Measurements from ENCODE around the gene ADAM17.
A peak's percentile ranks its signal among the peaks of the same experiment; 100 is the strongest.
"Not testable (repeated sequence)": the region's sequence is repeated elsewhere in the genome, so short reads cannot be mapped to it uniquely, and the experiment has no call there.

Gene ADAM17

DNA sequence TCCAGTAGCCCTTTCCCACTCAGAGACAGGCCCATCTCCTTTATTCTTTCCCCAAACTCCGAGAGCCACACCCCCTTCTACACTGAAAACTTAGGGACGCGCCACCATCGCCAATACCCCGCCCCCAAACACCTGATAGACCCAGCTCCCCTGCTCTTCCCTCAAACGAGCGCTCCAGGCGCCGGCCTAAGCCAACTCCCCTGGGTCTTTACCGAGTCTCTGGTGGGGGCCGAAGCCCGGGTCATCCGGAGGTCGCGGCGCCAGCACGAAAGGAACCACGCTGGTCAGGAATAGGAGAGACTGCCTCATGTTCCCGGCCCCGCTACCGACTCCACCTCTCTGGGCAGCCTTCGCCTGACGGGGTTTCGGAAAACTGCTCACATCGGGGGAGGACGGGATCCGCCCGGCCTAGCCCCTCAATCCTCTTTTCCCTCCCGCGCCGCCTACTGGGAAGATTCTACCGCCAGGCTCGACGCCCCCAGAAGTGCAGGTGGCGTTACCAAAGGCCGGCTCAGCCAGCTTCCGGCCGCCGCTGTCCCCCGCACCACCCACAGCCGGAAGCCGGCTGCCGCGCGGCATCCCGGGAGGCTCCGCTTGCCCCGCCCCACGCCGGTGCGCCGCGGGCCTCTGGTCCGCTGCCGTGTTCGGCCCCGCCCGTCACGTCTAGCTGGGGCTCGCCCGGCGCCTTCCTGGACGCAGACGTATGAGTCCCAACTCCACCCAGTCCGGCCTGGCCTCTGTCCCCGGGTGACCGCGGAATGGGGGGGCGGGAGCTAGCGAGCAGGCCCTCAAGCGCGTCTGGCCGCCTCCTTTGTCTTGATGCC is at the start of gene ADAM17:
Gene ADAM17, minus strand, starts transcription at position 534 of the 824 bp plus-strand sequence. Its CDS starts 225 bp downstream, at position 309.
- peak; percentile 54 for DNase-seq

DNA sequence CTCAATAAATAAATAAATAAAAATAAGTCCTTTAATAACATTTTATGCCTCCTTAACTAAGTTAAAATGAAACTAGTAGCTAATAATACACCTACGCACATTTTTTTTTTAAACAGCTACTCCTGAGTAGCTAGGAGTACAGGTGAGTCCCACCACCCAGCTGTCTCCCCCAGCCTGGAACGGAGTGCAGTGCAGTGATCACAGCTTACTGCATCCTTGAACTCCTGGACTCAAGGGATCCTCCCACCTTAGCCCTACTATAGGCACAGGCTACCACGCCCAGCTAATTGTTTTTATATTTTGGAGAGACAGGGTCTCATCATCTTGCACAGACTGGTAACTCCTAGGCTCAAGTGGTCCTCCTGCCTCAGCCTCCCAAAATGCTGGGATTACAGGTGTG is 46.8 kb upstream of the ADAM17 start:
- no peak for DNase-seq

DNA sequence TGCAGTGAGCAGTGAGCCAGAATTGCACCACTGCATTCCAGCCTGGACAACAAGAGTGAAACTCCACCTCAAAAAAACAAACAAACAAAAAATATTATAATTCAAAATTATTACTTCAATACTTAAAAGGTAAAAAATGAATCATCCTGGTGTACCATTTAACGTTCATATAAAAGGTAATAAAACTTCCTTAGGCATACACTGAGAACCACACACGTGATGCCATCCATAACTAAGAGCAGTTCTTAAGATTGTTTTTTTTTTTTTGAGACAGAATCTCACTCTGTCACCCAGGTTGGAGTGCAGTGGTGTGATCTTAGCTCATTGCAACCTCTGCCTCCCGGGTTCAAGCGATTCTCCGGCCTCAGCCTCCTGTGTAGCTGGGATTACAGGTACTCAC is 45.8 kb upstream of the ADAM17 start:
- DNase-seq: no peak

- DNase-seq: no peak
These were observed 43.8 kb upstream of the ADAM17 start for GRCh38 chr2:9599430-9599829.

- DNase-seq: no peak
These were observed 41.1 kb upstream of the ADAM17 start for GRCh38 chr2:9596621-9597311.

- DNase-seq: no peak
These were observed 40.1 kb upstream of the ADAM17 start for GRCh38 chr2:9595746-9596145.

DNA sequence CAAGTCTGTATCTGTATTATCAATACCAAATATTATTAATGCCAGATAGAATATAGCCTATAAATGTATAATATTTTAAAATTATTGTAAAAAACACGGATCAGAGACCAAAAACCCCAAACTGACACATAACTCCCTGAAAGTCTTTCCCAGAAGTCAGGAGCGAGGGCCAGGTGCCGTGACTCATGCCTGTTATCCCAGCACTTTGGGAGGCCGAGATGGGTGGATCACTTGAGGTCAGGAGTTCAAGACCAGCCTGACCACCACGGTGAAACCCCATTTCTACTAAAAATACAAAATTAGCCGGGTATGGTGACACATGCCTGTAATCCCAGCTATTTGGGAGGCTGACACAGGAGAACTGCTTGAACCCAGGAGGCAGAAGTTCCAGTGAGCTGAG is 39.6 kb upstream of the ADAM17 start:
- DNase-seq: not testable (repeated sequence)

GRCh38 chr2:9594366-9595054 is 38.9 kb upstream of the ADAM17 start:
- DNase-seq: no peak

DNA sequence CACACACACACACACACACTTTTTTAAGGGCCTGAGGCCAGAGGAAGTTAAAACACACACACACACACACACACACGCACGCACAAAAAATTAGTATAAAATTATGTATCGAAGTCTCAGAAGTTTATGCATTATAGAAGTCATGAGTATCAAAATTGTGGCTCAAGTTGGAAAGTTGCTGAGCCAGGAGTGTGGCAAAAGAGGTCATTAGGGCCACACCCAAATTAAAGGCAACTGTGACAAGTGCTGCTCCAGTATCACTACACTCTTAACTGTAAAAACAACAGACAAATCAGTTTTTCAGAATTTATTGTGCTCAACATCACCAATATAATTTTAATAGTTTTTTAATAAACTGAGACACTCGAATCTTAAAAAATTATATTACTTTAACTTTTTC is 38.3 kb upstream of the ADAM17 start:
- DNase-seq: no peak

- no peak for DNase-seq
These were observed 37.1 kb upstream of the ADAM17 start for GRCh38 chr2:9592699-9593098.

DNA sequence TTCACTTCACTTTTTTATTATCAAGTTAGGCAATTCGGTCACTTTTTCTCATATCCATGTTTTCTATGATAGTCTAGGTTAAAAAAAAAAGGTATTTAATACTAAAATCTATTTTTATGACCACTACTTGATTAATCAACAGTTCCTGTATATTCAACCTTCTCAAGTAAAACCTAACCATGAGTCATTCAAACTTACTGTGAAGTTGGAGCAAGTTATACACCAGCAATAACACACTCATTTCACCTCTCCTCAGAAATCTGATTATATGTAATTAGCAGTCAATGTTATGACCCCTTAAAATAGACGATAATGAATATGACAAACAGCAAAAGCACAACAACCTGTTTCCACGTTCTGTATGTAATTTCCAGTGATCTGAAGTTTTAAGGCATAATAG is 35.0 kb upstream of the ADAM17 start:
- DNase-seq: no peak

- no peak for DNase-seq
These were observed 30.8 kb upstream of the ADAM17 start for GRCh38 chr2:9586465-9586864.

DNA sequence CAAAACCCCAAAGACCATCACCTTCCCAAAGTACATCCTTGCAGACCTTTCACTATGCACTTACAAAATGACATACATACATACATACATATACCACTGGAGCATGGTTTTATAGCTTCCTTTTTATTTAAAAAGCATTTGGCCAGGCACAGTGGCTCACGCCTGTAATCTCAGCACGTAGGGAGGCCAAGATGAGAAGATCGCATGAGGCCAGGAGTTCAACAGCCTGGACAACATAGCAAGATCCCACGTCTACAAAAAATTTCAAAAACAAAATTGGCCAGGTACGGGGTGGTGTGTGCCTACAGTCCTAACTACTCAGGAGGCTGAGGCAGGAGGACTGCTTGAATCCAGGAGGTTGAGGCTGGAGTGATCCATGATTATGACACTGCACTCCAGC is 29.9 kb upstream of the ADAM17 start:
- DNase-seq: no peak

DNA sequence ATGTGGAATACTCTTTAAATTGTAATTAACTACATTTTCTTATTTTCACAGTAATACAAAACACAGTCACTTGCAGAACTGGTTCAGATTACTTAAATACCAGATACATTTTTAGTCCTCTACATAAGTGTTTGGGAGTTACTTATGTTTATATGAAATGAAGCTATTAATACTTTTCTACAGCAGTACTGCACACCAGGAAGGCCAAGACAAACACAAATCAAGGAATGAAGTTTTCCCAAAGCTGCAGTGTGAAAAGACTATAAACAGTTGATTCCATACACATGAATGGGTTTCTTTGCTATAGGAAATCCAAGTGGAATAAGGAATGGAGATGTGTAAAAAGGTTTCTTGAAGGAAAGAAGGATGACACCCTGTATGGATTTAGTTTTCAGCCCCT is 29.3 kb upstream of the ADAM17 start:
- not testable (repeated sequence) for DNase-seq

DNA sequence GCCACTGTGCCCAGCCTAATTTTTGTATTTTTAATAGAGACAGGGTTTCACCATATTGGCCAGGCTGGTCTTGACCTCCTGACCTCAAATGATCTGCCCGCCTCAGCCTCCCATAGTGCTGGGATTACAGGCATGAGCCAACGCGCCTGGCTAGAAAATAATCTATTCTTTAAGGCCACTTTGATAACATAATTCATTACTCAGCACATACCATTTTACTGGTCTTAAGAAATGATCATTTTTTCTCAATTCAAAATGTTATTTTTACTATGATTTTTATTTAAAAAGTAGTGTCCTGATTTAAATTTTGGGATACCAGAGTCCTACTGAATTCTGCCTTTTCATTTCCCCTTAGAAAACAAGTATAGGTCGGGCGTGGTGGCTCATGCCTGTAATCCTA is 27.0 kb upstream of the ADAM17 start:
- no peak for DNase-seq

GRCh38 chr2:9578467-9579235 is 23.0 kb upstream of the ADAM17 start:
- no peak for DNase-seq

DNA sequence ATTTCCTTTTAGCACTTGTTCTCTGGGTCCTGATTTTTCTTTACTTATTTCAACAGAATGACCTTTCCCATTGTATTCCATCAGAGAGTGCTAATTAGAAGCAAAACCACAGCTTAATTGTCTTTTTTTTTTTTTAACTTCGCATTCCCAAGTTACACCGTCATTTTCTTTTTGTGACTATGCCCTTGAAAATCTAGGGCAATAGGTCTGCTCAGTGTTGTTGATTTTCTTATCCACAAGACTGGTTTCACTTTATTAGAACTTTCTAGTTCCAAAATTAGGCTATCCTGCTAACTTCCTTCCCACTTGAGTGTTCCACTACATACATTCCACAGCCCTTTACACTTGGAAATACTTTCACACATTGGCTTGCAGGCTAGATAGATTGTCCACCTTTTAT is 18.7 kb upstream of the ADAM17 start:
- no peak for DNase-seq

DNA sequence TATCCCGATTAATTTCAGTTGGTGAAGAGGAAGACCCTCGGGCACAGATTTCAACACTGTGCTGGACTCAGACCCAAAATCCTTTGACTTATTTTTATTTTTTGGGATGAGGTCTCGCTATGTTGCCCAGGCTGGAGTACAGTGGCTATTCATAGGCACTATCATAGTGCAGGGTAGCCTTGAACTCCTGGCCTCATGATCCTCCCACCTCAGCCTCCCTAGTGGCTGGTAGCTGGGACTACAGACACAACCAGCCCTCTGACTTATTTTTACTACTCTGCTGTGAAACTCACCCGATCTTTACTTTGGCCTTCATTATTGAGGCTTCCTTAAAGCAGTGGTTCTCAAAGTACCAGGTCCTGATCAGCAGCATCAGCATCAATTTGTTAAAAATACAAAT is 18.2 kb upstream of the ADAM17 start:
- DNase-seq: no peak

- DNase-seq: no peak
These were observed 17.5 kb upstream of the ADAM17 start for GRCh38 chr2:9573013-9573720.

GRCh38 chr2:9570182-9571060 is 14.8 kb upstream of the ADAM17 start:
- no peak for DNase-seq

DNA sequence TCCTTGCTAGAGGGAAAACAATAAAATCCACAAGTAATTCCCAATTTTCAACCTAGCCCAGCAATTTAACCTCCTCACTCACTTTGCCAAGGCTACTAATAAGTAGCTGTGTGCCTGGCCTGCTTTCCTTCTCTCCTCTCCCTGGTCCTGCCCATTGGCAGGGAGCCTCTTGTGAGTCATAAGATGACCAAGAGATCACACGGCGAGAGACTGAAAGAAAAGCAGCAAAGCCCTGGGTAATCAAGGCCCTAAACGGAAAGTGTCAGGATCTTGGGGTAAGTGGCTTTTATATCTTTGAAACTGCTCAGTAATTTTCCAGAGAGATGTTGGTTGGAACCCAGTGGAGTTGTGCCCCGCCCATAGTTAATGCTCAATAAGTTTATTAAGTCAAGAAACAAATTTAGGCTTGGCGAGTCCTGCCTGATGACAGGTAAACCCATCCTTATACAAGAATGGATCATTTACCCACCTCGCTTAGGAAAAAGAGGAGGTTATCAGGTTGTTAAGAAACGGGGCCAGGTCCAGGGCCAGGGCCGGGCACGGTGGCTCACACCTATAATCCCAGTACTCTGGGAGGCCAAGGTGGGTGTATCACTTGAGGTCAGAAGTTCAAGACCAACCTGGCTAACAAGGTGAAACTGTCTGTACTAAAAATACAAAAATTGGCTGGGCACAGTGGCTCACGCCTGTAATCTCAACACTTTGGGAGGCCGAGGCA is 10.0 kb upstream of the ADAM17 start:
- DNase-seq: no peak

Measured in NCI-H1436 treated with DMSO at 0.1 percent for 48 hours (cell line).